HCT116 (cell line): ENCODE data around the gene KIF25. TPM values are rescaled to one million over a fixed set of nuclear protein-coding genes. Genes with fewer than 3 reads are reported as not detected.

ENCODE experiments used
- ATAC-seq: fragments of 200-7000 bp; cut with Tn5 transposase; 2 replicates; pipeline ENCODE4 v1.9.1; 2020; ENCODE audit warnings: mild to moderate bottlenecking, moderate library complexity
- BruUV-seq: library from RNA; stranded (reverse); fragments of 400-500 nt; replicated peaks from 2 replicates; lab custom pipeline; 2021; lab: Mats Ljungman, UMichigan
- CTCF ChIA-PET: fragments of 300-600 bp; sonication (Branson Sonifier 250); formaldehyde crosslinking; loops from one replicate; lab custom pipeline; 2021; ENCODE audit warnings: antibody characterized with exemption; lab: Charles Lee
- POLR2A ChIA-PET: fragments of 300-600, 350-600 bp; sonication (Branson Sonifier 250); formaldehyde crosslinking; loops from one replicate; lab custom pipeline; 2021; ENCODE audit warnings: antibody characterized with exemption; lab: Charles Lee
- RAD21 ChIA-PET, 2 experiments: fragments of 300-600 bp; sonication (Branson Sonifier 250); formaldehyde crosslinking; loops; one replicate each; lab custom pipeline; 2023; ENCODE audit warnings: low total read pairs in 2 of 2; ENCODE audit not compliant: uncharacterized antibody in 2 of 2, unreplicated experiment in 2 of 2, low non-redundant PET in 1 of 2; lab: Charles Lee
- DNase-seq: peaks from one replicate; pipeline ENCODE4 v3.0.0-alpha.2; 2010; ENCODE audit warnings: low read depth, low spot score
- H2AFZ ChIP-seq: fragments of 200-600 bp; shearing (Covaris generic), sonication (generic); 2 replicates; pipeline ENCODE4 v1.6.1; 2017; ENCODE audit warnings: low read depth, mixed run types, mixed read lengths, antibody characterized with exemption, low read length; ENCODE audit not compliant: poor library complexity, severe bottlenecking
- H3K27ac ChIP-seq: 2 replicates; pipeline ENCODE4 v1.5.1; 2012; ENCODE audit warnings: low read depth, low read length
- H3K27me3 ChIP-seq: fragments of 200-600 bp; sonication (generic); 2 replicates; pipeline ENCODE4 v1.6.1; 2016; ENCODE audit warnings: mixed run types, low read length, mixed read lengths; ENCODE audit not compliant: insufficient read depth
- H3K36me3 ChIP-seq, 2 experiments: fragments of 200-500 bp in 1 of 2; fragments of 200-600 bp in 1 of 2; sonication (Bioruptor generic) in 1 of 2; sonication (generic) in 1 of 2; 2 replicates each; pipeline versions ENCODE4 v1.5.1 to v1.6.1; 2014 to 2016; ENCODE audit warnings: low read length in 2 of 2, inconsistent platforms in 1 of 2, mixed read lengths in 1 of 2, mixed run types in 1 of 2; ENCODE audit not compliant: insufficient read depth in 2 of 2, control insufficient read depth in 1 of 2
- H3K4me1 ChIP-seq, 2 experiments: fragments of 200-600 bp in 1 of 2; sonication (generic) in 1 of 2; 2 replicates each; pipeline versions ENCODE4 v1.5.1 to v1.6.1; 2012 to 2017; ENCODE audit warnings: low read length in 2 of 2, inconsistent platforms in 1 of 2, mild to moderate bottlenecking in 1 of 2, mixed read lengths in 1 of 2, mixed run types in 1 of 2, moderate library complexity in 1 of 2; ENCODE audit not compliant: insufficient read depth in 2 of 2, control insufficient read depth in 1 of 2
- H3K4me2 ChIP-seq: fragments of 200-600 bp; sonication (generic); 2 replicates; pipeline ENCODE4 v1.6.1; 2017; ENCODE audit warnings: mixed run types, low read length, mixed read lengths
- H3K4me3 ChIP-seq, 2 experiments: fragments of 200-600 bp in 1 of 2; sonication (generic) in 1 of 2; replicated peaks in 1 of 2; 2 replicates each; pipeline ENCODE4 v1.5.1; 2011 to 2016; ENCODE audit warnings: low read length in 2 of 2, control low read depth in 1 of 2, low read depth in 1 of 2, mild to moderate bottlenecking in 1 of 2, mixed read lengths in 1 of 2, mixed run types in 1 of 2
- H3K79me2 ChIP-seq: fragments of 200-600 bp; sonication (generic); 2 replicates; pipeline ENCODE4 v1.6.1; 2017; ENCODE audit warnings: mild to moderate bottlenecking, mixed run types, low read length, moderate library complexity, mixed read lengths; ENCODE audit not compliant: insufficient read depth
- H3K9ac ChIP-seq: fragments of 200-600 bp; sonication (generic); 2 replicates; pipeline ENCODE4 v1.6.1; 2016; ENCODE audit warnings: low read length, mixed read lengths
- H3K9me2 ChIP-seq: fragments of 200-600 bp; sonication (generic), shearing (Covaris generic); 2 replicates; pipeline ENCODE4 v1.6.1; 2017; ENCODE audit warnings: mixed run types, mild to moderate bottlenecking, moderate library complexity; ENCODE audit not compliant: insufficient read depth
- H3K9me3 ChIP-seq, 2 experiments: fragments of 200-500 bp in 1 of 2; fragments of 200-600 bp in 1 of 2; sonication (Bioruptor generic) in 1 of 2; sonication (generic) in 1 of 2; 2 replicates each; pipeline ENCODE4 v1.6.1; 2014 to 2017; ENCODE audit warnings: low read length in 2 of 2, mixed read lengths in 2 of 2, inconsistent platforms in 1 of 2, low read depth in 1 of 2, mild to moderate bottlenecking in 1 of 2, mixed run types in 1 of 2, moderate library complexity in 1 of 2; ENCODE audit not compliant: control insufficient read depth in 1 of 2, insufficient read depth in 1 of 2
- H4K20me1 ChIP-seq: fragments of 200-600 bp; sonication (generic), shearing (Covaris generic); 2 replicates; pipeline ENCODE4 v1.6.1; 2017; ENCODE audit warnings: mixed run types, mild to moderate bottlenecking, moderate library complexity; ENCODE audit not compliant: insufficient read depth
- CEBPB ChIP-seq: IDR thresholded peaks from 2 replicates; pipeline ENCODE4 v1.6.1; 2012; ENCODE audit warnings: low read depth
- CTCF ChIP-seq, 3 experiments: fragments of 200-600 bp in 1 of 3; sonication (generic) in 1 of 3; IDR thresholded peaks in 2 of 3; conservative IDR thresholded peaks in 1 of 3; 2 replicates each; pipeline ENCODE4 v1.5.1; 2012 to 2017; ENCODE audit warnings: low read depth in 2 of 3, low read length in 2 of 3, antibody characterized with exemption in 1 of 3, borderline replicate concordance in 1 of 3, control low read depth in 1 of 3, mild to moderate bottlenecking in 1 of 3, mixed read lengths in 1 of 3, mixed run types in 1 of 3, moderate library complexity in 1 of 3; ENCODE audit not compliant: insufficient read depth in 1 of 3
- EGR1 ChIP-seq: IDR thresholded peaks from 2 replicates; pipeline ENCODE4 v1.6.1; 2012; ENCODE audit warnings: low read depth
- ELF1 ChIP-seq: IDR thresholded peaks from 2 replicates; pipeline ENCODE4 v1.6.1; 2012; ENCODE audit warnings: low read depth, borderline replicate concordance
- EZH2 ChIP-seq: fragments of 200-600 bp; sonication (generic); IDR thresholded peaks from 2 replicates; pipeline ENCODE4 v1.6.1; 2017; ENCODE audit warnings: antibody characterized with exemption, mixed run types
- EZH2phosphoT487 ChIP-seq: fragments of 200-600 bp; IDR thresholded peaks from 2 replicates; pipeline ENCODE4 v1.6.1; 2018; ENCODE audit warnings: antibody characterized with exemption, borderline replicate concordance
- FOSL1 ChIP-seq: IDR thresholded peaks from 2 replicates; pipeline ENCODE4 v1.6.1; 2012; ENCODE audit warnings: low read depth
- JUND ChIP-seq: IDR thresholded peaks from 2 replicates; pipeline ENCODE4 v1.6.1; 2012
- MAX ChIP-seq: IDR thresholded peaks from 2 replicates; pipeline ENCODE4 v1.6.1; 2012
- POLR2A ChIP-seq: IDR thresholded peaks from 2 replicates; pipeline ENCODE4 v1.7.0; 2011; ENCODE audit warnings: borderline replicate concordance; ENCODE audit not compliant: insufficient read depth, insufficient read length; ENCODE audit errors: extremely low read depth
- POLR2AphosphoS5 ChIP-seq: IDR thresholded peaks from 2 replicates; pipeline ENCODE4 v1.6.1; 2011; ENCODE audit warnings: mild to moderate bottlenecking, low read depth, low read length, moderate library complexity
- RAD21 ChIP-seq: IDR thresholded peaks from 2 replicates; pipeline ENCODE4 v1.6.1; 2012; ENCODE audit warnings: low read depth, mild to moderate bottlenecking
- SIN3A ChIP-seq: IDR thresholded peaks from 2 replicates; pipeline ENCODE4 v1.6.1; 2012; ENCODE audit warnings: low read depth
- SP1 ChIP-seq: IDR thresholded peaks from 2 replicates; pipeline ENCODE4 v1.6.1; 2012; ENCODE audit warnings: low read depth
- SRF ChIP-seq: IDR thresholded peaks from 2 replicates; pipeline ENCODE4 v1.6.1; 2012; ENCODE audit warnings: low read depth
- TCF7L2 ChIP-seq: IDR thresholded peaks from 2 replicates; pipeline ENCODE4 v1.7.0; 2011; ENCODE audit warnings: borderline replicate concordance, inconsistent platforms; ENCODE audit not compliant: insufficient read depth, insufficient read length; ENCODE audit errors: extremely low read depth
- YY1 ChIP-seq: IDR thresholded peaks from 2 replicates; pipeline ENCODE4 v1.6.1; 2011; ENCODE audit warnings: low read length, low read depth, moderate library complexity, mild to moderate bottlenecking; ENCODE audit not compliant: insufficient replicate concordance; ENCODE audit errors: extremely low read depth
- ZBTB33 ChIP-seq: IDR thresholded peaks from 2 replicates; pipeline ENCODE4 v1.6.1; 2011; ENCODE audit warnings: mild to moderate bottlenecking, low read length, moderate library complexity; ENCODE audit not compliant: insufficient replicate concordance; ENCODE audit errors: extremely low read depth
- ZFX ChIP-seq: fragments of 450-650 bp; IDR thresholded peaks from 2 replicates; pipeline ENCODE4 v1.6.1; 2017
- ZNF274 ChIP-seq: fragments of 200-500 bp; sonication (Bioruptor generic); IDR thresholded peaks from 2 replicates; pipeline ENCODE4 v1.6.1; 2014; ENCODE audit warnings: mild to moderate bottlenecking, low read depth, low read length, inconsistent platforms
- intact Hi-C: fragments of 100-400 bp; cut with micrococcal nuclease; formaldehyde crosslinking; loops from 2 replicates; pipeline ENCODE4 v1.10.0; 2022
- total RNA-seq: library from RNA; stranded (reverse); gene quantifications from one replicate; pipeline ENCODE4 v1.2.1, GENCODE V29; 2021; ENCODE audit not compliant: unreplicated experiment

The KIF25 gene
- total RNA-seq, 1 experiment from 2014 or later = not detected

GRCh38 chr6:167995731-167996151 is 1.7 kb upstream of the KIF25 start (continued):
- TF ChIP-seq MAX = no peak
- no peak for TF ChIP-seq ZBTB33
- no peak for TF ChIP-seq YY1
- TF ChIP-seq EZH2phosphoT487 = no peak
- TF ChIP-seq SIN3A = no peak

- H3K27me3 ChIP-seq = peaks cover 10% of the 10 kb centered on the region; the same call in 1 of the 2 replicates
- H3K4me2 ChIP-seq = no peak overlapping the region
- ChIA-PET RAD21 (interaction anchor here in 1 of 2 experiments (0.7 kb wide), 1 partner anchor 81 kb away, joined by 5 read pairs; no protein-coding TSS in a partner anchor), CTCF (no interaction called here), POLR2A (no interaction called here)
- no peaks in the 10 kb centered on the region for H3K9me2 ChIP-seq
- DNase-seq = no peak
- H3K9me3 ChIP-seq = no peaks in the 10 kb centered on the region
- H3K9ac ChIP-seq = no peak overlapping the region
- no peak overlapping the region for H2AFZ ChIP-seq
- H3K79me2 ChIP-seq = no peaks in the 10 kb centered on the region
- intact Hi-C loops = no loop called here
- no peak overlapping the region for H3K27ac ChIP-seq
- no peak overlapping the region for H3K4me3 ChIP-seq
- H4K20me1 ChIP-seq = no peaks in the 10 kb centered on the region
- H3K4me1 ChIP-seq = no peaks in the 10 kb centered on the region
- no peak for ATAC-seq
- H3K36me3 ChIP-seq = no peaks in the 10 kb centered on the region
- TF ChIP-seq MAX = no peak
- no peak for TF ChIP-seq JUND
- TF ChIP-seq EZH2phosphoT487 = no peak
- no peak for TF ChIP-seq POLR2A
- no peak for TF ChIP-seq POLR2AphosphoS5
- no peak for TF ChIP-seq FOSL1
- no peak for TF ChIP-seq SP1
- TF ChIP-seq CEBPB = no peak
- no peak for TF ChIP-seq CTCF (IDR thresholded peaks at IDR 0.05 in 2 of 3, conservative IDR thresholded peaks at IDR 0.05 in 1 of 3; ENCODE audit: borderline replicate concordance in 1 of 3, insufficient read depth in 1 of 3, low read depth in 2 of 3, low read length in 2 of 3)
- no peak for TF ChIP-seq TCF7L2
- TF ChIP-seq SRF = no peak
- no peak for TF ChIP-seq EZH2
- TF ChIP-seq ZNF274 = no peak
- no peak for TF ChIP-seq EGR1
- TF ChIP-seq ZFX = no peak
- no peak for TF ChIP-seq ELF1
- no peak for TF ChIP-seq SIN3A
- TF ChIP-seq RAD21 = no peak
- TF ChIP-seq, all 23 proteins: peak for 0
- BruUV-seq = no TSS peak
Measured at GRCh38 chr6:167996424-167997199, 859 bp upstream of the KIF25 start.
